Peyer's patch (tissue), 4 donors: ENCODE results near the gene NPAS2. TPM values are rescaled to one million over a fixed set of nuclear protein-coding genes. Genes with fewer than 3 reads are reported as not detected.

Experiments
- DNase-seq, 3 donors: peaks; one replicate each; pipeline ENCODE4 v3.0.0-alpha.2; 2017 to 2019
- H3K27ac ChIP-seq, 4 donors: fragments of 200-600 bp; sonication (generic); one replicate each; pipeline ENCODE4 v1.5.1; 2016 to 2019
- H3K27me3 ChIP-seq, 2 donors: fragments of 200-600 bp; sonication (generic); one replicate each; pipeline ENCODE4 v1.5.1; 2019
- H3K36me3 ChIP-seq, 3 donors: fragments of 200-600 bp; sonication (generic); one replicate each; pipeline ENCODE4 v1.5.1; 2016 to 2019
- H3K4me1 ChIP-seq, 4 donors: fragments of 200-600 bp; sonication (generic); one replicate each; pipeline ENCODE4 v1.5.1; 2016 to 2019
- H3K4me3 ChIP-seq, 4 donors: fragments of 200-600 bp; sonication (generic); 1 replicate in 3 of 4; 2 replicates in 1 of 4; pipeline ENCODE4 v1.5.1; 2016 to 2019; ENCODE audit warnings: mild to moderate bottlenecking in 1 of 4
- H3K9me3 ChIP-seq, 4 donors: fragments of 200-600 bp; sonication (generic); one replicate each; pipeline ENCODE4 v1.5.1; 2016 to 2019; ENCODE audit warnings: mild to moderate bottlenecking in 1 of 4
- CTCF ChIP-seq, 6 experiments: fragments of 450-650 bp in 4 of 6; fragments of 200-600 bp in 2 of 6; sonication (generic) in 1 of 6; IDR thresholded peaks; one replicate each; pipeline ENCODE4 v1.5.1; 2017 to 2019; ENCODE audit warnings: antibody characterized with exemption in 6 of 6, mild to moderate bottlenecking in 3 of 6, moderate library complexity in 1 of 6
- POLR2A ChIP-seq, 2 donors: fragments of 450-650 bp; IDR thresholded peaks; one replicate each; pipeline ENCODE4 v1.5.1; 2017; ENCODE audit warnings: antibody characterized with exemption in 2 of 2, mild to moderate bottlenecking in 2 of 2, moderate library complexity in 2 of 2
- total RNA-seq, 4 donors: library from RNA; depleted of rRNA; stranded (reverse); fragments of >200 nt; gene quantifications; one replicate each; pipeline ENCODE4 v1.1.0, GENCODE V29; 2016

NPAS2 gene
- total RNA-seq, 4 donors from 2014 or later: 29.7 to 99.5 (median 95.5) TPM

DNA sequence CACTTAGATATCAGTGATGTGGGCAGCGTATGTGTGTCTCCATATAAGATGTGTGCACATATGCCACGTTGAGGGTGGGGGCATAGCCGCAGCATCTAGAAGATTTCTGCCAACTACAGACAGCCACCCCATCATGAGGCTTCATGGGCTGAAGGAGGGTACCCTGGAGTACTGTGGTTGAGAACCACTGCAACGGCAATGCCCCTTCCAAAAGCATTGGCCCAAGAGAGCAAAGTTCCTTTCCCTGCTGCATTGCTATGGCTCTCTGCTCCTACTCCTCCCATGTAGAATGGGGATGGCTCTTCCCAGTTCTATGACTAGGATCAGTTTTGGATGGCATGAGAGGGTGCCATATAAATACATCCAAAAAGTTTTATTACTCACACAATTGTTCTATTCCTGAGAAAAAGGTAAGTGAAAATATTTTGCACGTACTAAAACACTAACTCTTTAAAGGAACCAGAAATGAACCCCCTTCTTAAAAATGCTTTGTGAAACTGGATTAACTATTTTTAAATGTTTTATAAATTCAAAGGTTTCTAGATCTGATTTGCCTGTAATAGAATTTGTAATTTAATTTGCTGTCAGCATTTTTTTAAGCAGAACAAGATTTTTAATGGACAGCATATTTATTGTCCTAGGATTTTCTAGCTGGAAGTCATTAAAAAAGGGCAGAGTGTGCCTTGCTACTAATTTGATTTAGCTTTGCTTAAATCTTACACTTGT lies 177.7 kb downstream of the NPAS2 start:
- TF ChIP-seq POLR2A (IDR thresholded peaks at IDR 0.05) (no peak), CTCF (IDR thresholded peaks at IDR 0.05) (no peak)
- DNase-seq: no peak

DNA sequence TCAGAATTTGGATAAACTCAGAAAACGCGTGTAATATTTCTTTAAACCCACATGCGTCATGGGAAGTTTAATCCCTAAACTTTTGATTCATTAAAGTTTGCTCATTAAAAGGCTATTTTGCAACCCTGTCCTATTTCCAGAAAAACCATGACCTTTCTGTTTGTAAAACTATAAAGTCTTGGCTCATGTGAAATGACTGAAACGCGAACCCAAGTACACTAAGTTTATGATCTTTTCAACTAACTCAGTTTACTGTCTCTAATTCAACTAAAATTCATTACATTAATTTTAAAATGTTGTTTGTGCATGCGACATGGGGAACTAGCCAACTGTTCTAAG lies 178.3 kb downstream of the NPAS2 start:
- H3K4me1 ChIP-seq: peaks cover 0 to 2% (median 0%) of the 10 kb centered on the region in 4 donors
- H3K27ac ChIP-seq: no peak overlapping the region
- H3K27me3 ChIP-seq: no peaks in the 10 kb centered on the region
- H3K4me3 ChIP-seq: no peak overlapping the region
- no peak for TF ChIP-seq POLR2A (IDR thresholded peaks at IDR 0.05)
- no peak for TF ChIP-seq CTCF (IDR thresholded peaks at IDR 0.05)
- no peak for DNase-seq
- peaks cover 0 to 20% (median 0%) of the 10 kb centered on the region in 3 donors for H3K36me3 ChIP-seq
- no peaks in the 10 kb centered on the region for H3K9me3 ChIP-seq

More for the DNA sequence above, 177.7 kb downstream of the NPAS2 start:
- no peak overlapping the region for H3K4me3 ChIP-seq
- no peaks in the 10 kb centered on the region for H3K9me3 ChIP-seq
- no peak overlapping the region for H3K27ac ChIP-seq
- H3K4me1 ChIP-seq: no peaks in the 10 kb centered on the region
- peaks cover 0 to 20% (median 0%) of the 10 kb centered on the region in 3 donors for H3K36me3 ChIP-seq
- no peaks in the 10 kb centered on the region for H3K27me3 ChIP-seq

DNA sequence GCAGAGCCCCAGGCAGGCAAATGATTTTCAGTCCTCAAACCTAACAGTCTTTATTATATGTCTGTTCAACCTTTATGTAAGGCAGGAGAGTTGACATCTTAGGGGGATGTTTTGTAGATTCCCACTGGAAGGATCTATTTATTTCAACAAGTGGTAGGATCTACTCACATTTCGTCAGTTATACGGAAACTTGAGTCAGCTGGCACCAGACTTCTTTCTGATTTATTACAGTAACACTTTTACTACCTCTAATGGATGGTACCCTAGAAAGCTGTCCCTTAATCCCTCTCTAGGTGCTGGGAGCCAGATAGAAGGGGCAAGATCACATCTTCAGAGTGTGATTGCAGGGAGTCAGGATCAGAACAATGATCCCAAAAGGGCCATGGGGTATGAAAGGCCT lies 180.1 kb downstream of the NPAS2 start:
- no peak for TF ChIP-seq CTCF (IDR thresholded peaks at IDR 0.05)
- no peak for TF ChIP-seq POLR2A (IDR thresholded peaks at IDR 0.05)
- Histone ChIP-seq H3K27me3 (no peaks in the 10 kb centered on the region), H3K9me3 (no peaks in the 10 kb centered on the region), H3K4me1 (peaks cover 0 to 19% (median 2%) of the 10 kb centered on the region in 4 donors), H3K4me3 (no peak overlapping the region), H3K36me3 (peaks cover 0 to 22% (median 0%) of the 10 kb centered on the region in 3 donors), H3K27ac (no peak overlapping the region)
- DNase-seq: no peak

GRCh38 chr2:101001691-101002561 lies 182.0 kb downstream of the NPAS2 start, which contains the start of gene RPL31:
Gene RPL31 (plus strand): TSS chr2:101002289. CDS start chr2:101002702, 413 bp downstream.
- H3K27ac ChIP-seq: peak within 1 kb of the TSS; percentile 82 to 92 (median 86)
- H3K27me3 ChIP-seq: no peaks in the 10 kb centered on the region
- H3K4me1 ChIP-seq: peaks cover 0 to 19% (median 2%) of the 10 kb centered on the region in 4 donors
- peak within 1 kb of the TSS; percentile 71 to 95 (median 78) for H3K4me3 ChIP-seq
- no peaks in the 10 kb centered on the region for H3K9me3 ChIP-seq
- peaks cover 0 to 33% (median 0%) of the 10 kb centered on the region in 3 donors for H3K36me3 ChIP-seq
- peak; percentile 97 to 98 (median 98) for DNase-seq
- TF ChIP-seq CTCF (IDR thresholded peaks at IDR 0.05) (no peak), POLR2A (IDR thresholded peaks at IDR 0.05) (peak; percentile 78 to 81)

- peak overlapping the region; percentile 82 to 92 (median 86) for H3K27ac ChIP-seq
- no peaks in the 10 kb centered on the region for H3K27me3 ChIP-seq
- peaks cover 0 to 19% (median 2%) of the 10 kb centered on the region in 4 donors for H3K4me1 ChIP-seq
- no peaks in the 10 kb centered on the region for H3K9me3 ChIP-seq
- H3K4me3 ChIP-seq: peak overlapping the region; percentile 71 to 95 (median 78)
- TF ChIP-seq POLR2A (IDR thresholded peaks at IDR 0.05) (no peak), CTCF (IDR thresholded peaks at IDR 0.05) (no peak)
- no peak for DNase-seq
- H3K36me3 ChIP-seq: peaks cover 0 to 41% (median 0%) of the 10 kb centered on the region in 3 donors
Observed at GRCh38 chr2:101002562-101003277, 182.8 kb downstream of the NPAS2 start.
